ENCODE results near the gene SEMA6A.

GRCh38 chr5:116567106-116567505, 7.5 kb downstream of the SEMA6A start:
- no peak for TF ChIP-seq CHD2 (IDR thresholded peaks at IDR 0.05; ENCODE audit: low read length, partially characterized antibody)
- no peak for TF ChIP-seq CBX2 (IDR thresholded peaks at IDR 0.05; ENCODE audit: borderline replicate concordance, low read depth)
- no peak for TF ChIP-seq CTCF (IDR thresholded peaks at IDR 0.05)
- no peak for TF ChIP-seq POLR2AphosphoS2 (conservative IDR thresholded peaks at IDR 0.05; ENCODE audit: low read length)
- TF ChIP-seq RAD21 (conservative IDR thresholded peaks at IDR 0.05 in 1 of 2, IDR thresholded peaks at IDR 0.05 in 1 of 2): no peak

All from A549 (cell line).